Muscle layer of duodenum (tissue), 2 donors: ENCODE measurements around the gene RPAP2.

ENCODE experiments used
- H3K27ac ChIP-seq: one replicate; pipeline ENCODE4 v1.7.0; 2013; ENCODE audit warnings: mild to moderate bottlenecking, low read length
- H3K27me3 ChIP-seq: one replicate; pipeline ENCODE4 v1.7.0; 2013; ENCODE audit warnings: low read depth, mild to moderate bottlenecking, control low read depth, low read length
- H3K36me3 ChIP-seq, 2 donors: one replicate each; pipeline ENCODE4 v1.7.0; 2013; ENCODE audit warnings: low read length in 2 of 2, control low read depth in 1 of 2, mild to moderate bottlenecking in 1 of 2; ENCODE audit not compliant: insufficient read depth in 2 of 2, control insufficient read depth in 1 of 2
- H3K4me1 ChIP-seq, 2 donors: one replicate each; pipeline ENCODE4 v1.7.0; 2013; ENCODE audit warnings: low read length in 2 of 2, mild to moderate bottlenecking in 2 of 2, control low read depth in 1 of 2, moderate library complexity in 1 of 2; ENCODE audit not compliant: insufficient read depth in 2 of 2, control insufficient read depth in 1 of 2
- H3K4me3 ChIP-seq, 2 donors: one replicate each; pipeline ENCODE4 v1.7.0; 2013; ENCODE audit warnings: low read length in 2 of 2, low read depth in 1 of 2, mild to moderate bottlenecking in 1 of 2
- H3K9me3 ChIP-seq, 2 donors: one replicate each; pipeline ENCODE4 v1.7.0; 2013; ENCODE audit warnings: low read length in 2 of 2, control low read depth in 1 of 2, mild to moderate bottlenecking in 1 of 2; ENCODE audit not compliant: control insufficient read depth in 1 of 2
- donor health status: healthy.

The RPAP2 gene

GRCh38 chr1:92298213-92298572, 666 bp upstream of the RPAP2 start:
- peaks cover 0 to 12% of the 10 kb centered on the region in 2 donors for H3K4me1 ChIP-seq
- H3K9me3 ChIP-seq, result no peaks in the 10 kb centered on the region
- peaks cover 0 to 8% of the 10 kb centered on the region in 2 donors for H3K36me3 ChIP-seq
- no peaks in the 10 kb centered on the region for H3K27me3 ChIP-seq
- peak overlapping the region; percentile 81 to 94 for H3K4me3 ChIP-seq
- H3K27ac ChIP-seq, result peak overlapping the region; percentile 92

- H3K36me3 ChIP-seq, result peaks cover 9 to 11% of the 10 kb centered on the region in 2 donors
These were observed 755 bp downstream of the RPAP2 start for GRCh38 chr1:92299477-92300150.

GRCh38 chr1:92301021-92301420, 2.2 kb downstream of the RPAP2 start:
- Histone ChIP-seq H3K27ac (no peak overlapping the region), H3K4me1 (peaks cover 0 to 12% of the 10 kb centered on the region in 2 donors), H3K36me3 (peaks cover 14 to 16% of the 10 kb centered on the region in 2 donors), H3K27me3 (no peaks in the 10 kb centered on the region), H3K4me3 (no peak overlapping the region), H3K9me3 (no peaks in the 10 kb centered on the region)

More at GRCh38 chr1:92299477-92300150, 755 bp downstream of the RPAP2 start:
- H3K9me3 ChIP-seq, result no peaks in the 10 kb centered on the region
- H3K4me3 ChIP-seq, result peak overlapping the region; percentile 81 to 94
- peaks cover 0 to 12% of the 10 kb centered on the region in 2 donors for H3K4me1 ChIP-seq
- H3K27ac ChIP-seq, result peak overlapping the region; percentile 92
- H3K27me3 ChIP-seq, result no peaks in the 10 kb centered on the region

GRCh38 chr1:92306020-92306419, 7.2 kb downstream of the RPAP2 start:
- Histone ChIP-seq H3K36me3 (peaks cover 11 to 20% of the 10 kb centered on the region in 2 donors), H3K4me1 (no peaks in the 10 kb centered on the region), H3K4me3 (no peak overlapping the region), H3K27ac (no peak overlapping the region), H3K9me3 (no peaks in the 10 kb centered on the region), H3K27me3 (no peaks in the 10 kb centered on the region)

GRCh38 chr1:92307980-92308379, 9.1 kb downstream of the RPAP2 start:
- Histone ChIP-seq H3K27me3 (no peaks in the 10 kb centered on the region), H3K27ac (no peak overlapping the region), H3K4me1 (no peaks in the 10 kb centered on the region), H3K9me3 (no peaks in the 10 kb centered on the region), H3K4me3 (no peak overlapping the region), H3K36me3 (peaks cover 15 to 20% of the 10 kb centered on the region in 2 donors)

GRCh38 chr1:92310185-92310597, 11.3 kb downstream of the RPAP2 start:
- no peaks in the 10 kb centered on the region for H3K9me3 ChIP-seq
- no peak overlapping the region for H3K4me3 ChIP-seq
- peaks cover 9 to 10% of the 10 kb centered on the region in 2 donors for H3K36me3 ChIP-seq
- no peaks in the 10 kb centered on the region for H3K27me3 ChIP-seq
- H3K4me1 ChIP-seq, result no peaks in the 10 kb centered on the region
- H3K27ac ChIP-seq, result no peak overlapping the region

- Histone ChIP-seq H3K4me3 (no peak overlapping the region), H3K9me3 (no peaks in the 10 kb centered on the region), H3K27me3 (no peaks in the 10 kb centered on the region), H3K27ac (no peak overlapping the region), H3K36me3 (peaks cover 4 to 5% of the 10 kb centered on the region in 2 donors), H3K4me1 (no peaks in the 10 kb centered on the region)
These were observed 15.2 kb downstream of the RPAP2 start for GRCh38 chr1:92314024-92314423.

- peaks cover 4 to 5% of the 10 kb centered on the region in 2 donors for H3K36me3 ChIP-seq
- H3K27me3 ChIP-seq, result no peaks in the 10 kb centered on the region
- H3K4me3 ChIP-seq, result no peak overlapping the region
- no peak overlapping the region for H3K27ac ChIP-seq
- H3K9me3 ChIP-seq, result no peaks in the 10 kb centered on the region
- H3K4me1 ChIP-seq, result no peaks in the 10 kb centered on the region
These were observed 17.1 kb downstream of the RPAP2 start for GRCh38 chr1:92315766-92316599.

GRCh38 chr1:92317836-92318493, 19.1 kb downstream of the RPAP2 start:
- Histone ChIP-seq H3K9me3 (no peaks in the 10 kb centered on the region), H3K36me3 (peaks cover 0 to 5% of the 10 kb centered on the region in 2 donors), H3K4me3 (no peak overlapping the region), H3K27ac (no peak overlapping the region), H3K4me1 (no peaks in the 10 kb centered on the region), H3K27me3 (no peaks in the 10 kb centered on the region)

GRCh38 chr1:92323473-92324453, 24.9 kb downstream of the RPAP2 start:
- Histone ChIP-seq H3K27ac (no peak overlapping the region), H3K4me1 (no peaks in the 10 kb centered on the region), H3K27me3 (no peaks in the 10 kb centered on the region), H3K9me3 (peaks cover 7 to 21% of the 10 kb centered on the region in 2 donors), H3K4me3 (no peak overlapping the region), H3K36me3 (peaks cover 9 to 41% of the 10 kb centered on the region in 2 donors)
